ENCODE data around the gene ARPC5L.

- TF ChIP-seq CTCF (conservative IDR thresholded peaks at IDR 0.05) = no peak
- TF ChIP-seq EZH2 (IDR thresholded peaks at IDR 0.05; ENCODE audit: low read depth) = no peak
Observed at GRCh38 chr9:124885551-124885950, 23.6 kb downstream of the ARPC5L start.

All from PC-9 (cell line).